HG03103 (cell line): ENCODE measurements around the gene THBS3.
"Not testable (repeated sequence)": the region's sequence is repeated elsewhere in the genome, so short reads cannot be mapped to it uniquely, and the experiment has no call there.

Experiments used
- ATAC-seq: cut with Tn5 transposase; IDR thresholded peaks from one replicate; pipeline ENCODE4 v1.9.1; 2021; ENCODE audit warnings: low read depth; ENCODE audit not compliant: unreplicated experiment

THBS3 gene

GRCh38 chr1:155163785-155164184, 43.9 kb downstream of the THBS3 start:
- not testable (repeated sequence) for ATAC-seq

DNA sequence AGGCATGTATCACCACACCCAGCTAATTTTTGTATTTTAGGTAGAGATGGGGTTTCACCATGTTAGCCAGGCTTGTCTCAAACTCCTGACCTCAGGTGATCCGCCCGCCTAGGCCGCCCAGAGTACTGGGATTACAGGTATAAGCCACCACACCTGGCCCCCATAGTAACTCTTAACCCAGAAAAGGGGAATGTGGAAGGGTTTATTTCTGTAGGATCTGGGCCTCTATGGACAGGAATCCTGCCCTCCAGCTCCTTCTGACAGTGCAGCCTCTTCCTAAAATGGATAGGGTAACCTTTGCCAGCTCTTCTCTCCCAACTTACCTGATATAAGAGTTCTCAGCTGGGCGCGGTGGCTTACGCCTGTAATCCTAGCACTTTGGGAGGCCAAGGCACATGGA, 45.1 kb downstream of the THBS3 start:
- ATAC-seq, result not testable (repeated sequence)

DNA sequence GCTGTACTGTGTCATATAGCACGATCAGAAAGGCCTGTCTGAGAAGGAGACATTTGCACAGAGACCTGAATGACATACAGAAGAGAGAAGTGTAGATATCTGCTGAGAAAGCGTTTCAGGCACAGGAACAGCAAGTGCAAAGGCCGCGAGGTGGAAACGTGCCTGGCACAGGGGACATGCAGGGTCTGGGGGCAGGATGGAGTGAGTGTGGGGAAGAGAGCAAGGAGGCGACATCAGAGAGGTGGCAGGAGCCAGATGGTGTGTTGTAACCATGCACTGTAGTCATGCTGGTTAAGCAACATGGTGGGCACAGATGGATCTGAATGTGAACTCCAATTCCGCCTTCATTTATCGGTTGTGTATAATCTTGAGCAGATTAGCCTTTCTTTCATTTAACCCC, 47.6 kb downstream of the THBS3 start:
- ATAC-seq, result no peak

- no peak for ATAC-seq
Observed at GRCh38 chr1:155158991-155159390, 48.7 kb downstream of the THBS3 start.

DNA sequence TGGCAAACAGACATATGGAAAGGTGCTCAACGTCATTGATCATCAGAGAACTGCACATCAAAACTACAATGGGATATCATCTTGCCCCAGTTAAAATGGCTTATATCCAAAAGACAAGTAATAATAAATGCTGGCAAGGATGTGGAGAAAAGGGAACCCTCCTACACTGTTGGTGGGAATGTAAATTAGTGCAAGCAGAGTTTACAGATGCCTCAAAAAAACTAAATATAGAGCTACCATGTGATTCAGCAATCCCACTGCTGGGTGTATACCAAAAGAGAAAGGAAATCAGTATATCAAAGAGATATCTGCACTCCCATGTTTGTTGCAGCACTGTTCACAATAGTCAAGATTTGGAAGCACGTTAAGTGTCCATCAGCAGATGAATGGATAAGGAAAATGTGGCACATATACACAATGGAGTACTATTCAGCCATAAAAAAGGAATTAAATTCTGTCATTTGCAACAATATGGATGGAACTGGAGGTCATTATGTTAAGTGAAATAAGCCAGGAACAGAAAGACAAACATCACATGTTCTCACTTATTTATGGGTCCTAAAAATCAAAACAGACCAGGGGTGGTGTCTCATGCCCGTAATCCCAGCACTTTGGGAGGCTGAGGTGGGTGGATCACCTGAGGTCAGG, 51.6 kb downstream of the THBS3 start:
- not testable (repeated sequence) for ATAC-seq
